GM13976 (cell line): ENCODE results near the gene MEIOC.
"Not testable (repeated sequence)": the region's sequence is repeated elsewhere in the genome, so short reads cannot be mapped to it uniquely, and the experiment has no call there.

ENCODE experiments used
- DNase-seq: peaks from one replicate; pipeline ENCODE4 v3.0.0; 2012; ENCODE audit warnings: low spot score
- CTCF ChIP-seq: IDR thresholded peaks from 2 replicates; pipeline ENCODE4 v1.5.1; 2012; ENCODE audit warnings: borderline replicate concordance, mild to moderate bottlenecking; ENCODE audit not compliant: insufficient read depth; ENCODE audit errors: extremely low read depth, missing control alignments, control extremely low read depth
- in situ Hi-C: fragments of 300-500 bp; cut with MboI; formaldehyde crosslinking; loops from one replicate; pipeline ENCODE4 v1.12.0; 2022; ENCODE audit warnings: low sequenced_read_pairs, mixed read lengths, inconsistent platforms; ENCODE audit not compliant: unreplicated experiment

Gene MEIOC

GRCh38 chr17:44630703-44631102 is 25.6 kb upstream of the MEIOC start:
- DNase-seq = no peak
- no peak for TF ChIP-seq CTCF
- in situ Hi-C loops = no loop called here

GRCh38 chr17:44633998-44634397 is 22.3 kb upstream of the MEIOC start:
- no peak for DNase-seq
- in situ Hi-C loops = no loop called here
- no peak for TF ChIP-seq CTCF

- not testable (repeated sequence) for DNase-seq
Measured at GRCh38 chr17:44634401-44634800, 21.9 kb upstream of the MEIOC start.

GRCh38 chr17:44636562-44636961 is 19.7 kb upstream of the MEIOC start:
- in situ Hi-C loops = no loop called here
- TF ChIP-seq CTCF = no peak
- no peak for DNase-seq

More at GRCh38 chr17:44634401-44634800, 21.9 kb upstream of the MEIOC start:
- in situ Hi-C loops = not testable (repeated sequence)

- TF ChIP-seq CTCF = no peak
- DNase-seq = no peak
- in situ Hi-C loops = no loop called here
Measured at GRCh38 chr17:44637066-44637465, 19.2 kb upstream of the MEIOC start.

- TF ChIP-seq CTCF = no peak
- in situ Hi-C loops = no loop called here
Measured at GRCh38 chr17:44642834-44643233, 13.4 kb upstream of the MEIOC start.

GRCh38 chr17:44645341-44645740 is 10.9 kb upstream of the MEIOC start:
- no peak for TF ChIP-seq CTCF
- in situ Hi-C loops = no loop called here
- no peak for DNase-seq

More at GRCh38 chr17:44642834-44643233, 13.4 kb upstream of the MEIOC start:
- no peak for DNase-seq
